Measurements from ENCODE around the gene MARCKS. TPM values are rescaled to one million over a fixed set of nuclear protein-coding genes. Genes with fewer than 3 reads are reported as not detected.

MARCKS gene
- total and polyA plus RNA-seq, 11 donors, result 5.1 to 93.3 (median 17.9) TPM

DNA sequence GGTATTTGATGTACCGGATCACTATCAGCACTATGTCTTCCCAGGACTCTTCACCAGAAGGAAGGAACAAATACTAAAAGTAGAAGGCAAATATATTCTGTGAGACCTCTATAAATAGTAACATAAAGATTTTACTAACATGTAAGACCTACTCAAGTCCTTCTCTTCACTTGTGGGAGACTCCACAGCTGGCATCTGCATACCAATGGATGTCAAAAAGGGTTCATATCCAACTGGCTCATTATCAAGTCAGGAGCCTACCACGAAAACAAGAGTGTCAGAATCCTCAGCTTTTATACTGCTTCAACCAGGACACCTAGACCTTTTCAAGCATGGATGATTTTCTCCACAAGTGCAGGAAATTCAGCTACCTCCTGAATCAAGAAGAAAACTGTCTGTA is 20.0 kb upstream of the MARCKS start:
- WGBS, 4 donors, result 84 to 91% (median 88%) methylated on average over 2 of the region's 2 CpGs
- TF ChIP-seq CTCF (IDR thresholded peaks at IDR 0.05) (no peak), POLR2A (IDR thresholded peaks at IDR 0.05) (no peak)
- ATAC-seq (no peak), DNase-seq (no peak)
- intact Hi-C loops (cut with DNase I), result no loop called here
- no peak overlapping the region for H3K27ac ChIP-seq
- no peaks in the 10 kb centered on the region for H3K4me1 ChIP-seq
- H3K36me3 ChIP-seq, result no peaks in the 10 kb centered on the region
- H3K27me3 ChIP-seq, result no peaks in the 10 kb centered on the region
- no peaks in the 10 kb centered on the region for H3K9me3 ChIP-seq
- no peak overlapping the region for H3K4me3 ChIP-seq

- intact Hi-C loops (cut with DNase I), result no loop called here
- DNase-seq (no peak), ATAC-seq (no peak)
- Histone ChIP-seq H3K9me3 (no peaks in the 10 kb centered on the region), H3K27me3 (no peaks in the 10 kb centered on the region), H3K4me1 (no peaks in the 10 kb centered on the region), H3K36me3 (no peaks in the 10 kb centered on the region), H3K4me3 (no peak overlapping the region), H3K27ac (no peak overlapping the region)
- TF ChIP-seq POLR2A (IDR thresholded peaks at IDR 0.05), result no peak
- no peak for TF ChIP-seq CTCF (IDR thresholded peaks at IDR 0.05)
- 0 to 88% (median 60%) methylated on average over 1 of the region's 1 CpG for WGBS, 4 donors
These were observed 15.0 kb upstream of the MARCKS start for GRCh38 chr6:113842165-113842564.

DNA sequence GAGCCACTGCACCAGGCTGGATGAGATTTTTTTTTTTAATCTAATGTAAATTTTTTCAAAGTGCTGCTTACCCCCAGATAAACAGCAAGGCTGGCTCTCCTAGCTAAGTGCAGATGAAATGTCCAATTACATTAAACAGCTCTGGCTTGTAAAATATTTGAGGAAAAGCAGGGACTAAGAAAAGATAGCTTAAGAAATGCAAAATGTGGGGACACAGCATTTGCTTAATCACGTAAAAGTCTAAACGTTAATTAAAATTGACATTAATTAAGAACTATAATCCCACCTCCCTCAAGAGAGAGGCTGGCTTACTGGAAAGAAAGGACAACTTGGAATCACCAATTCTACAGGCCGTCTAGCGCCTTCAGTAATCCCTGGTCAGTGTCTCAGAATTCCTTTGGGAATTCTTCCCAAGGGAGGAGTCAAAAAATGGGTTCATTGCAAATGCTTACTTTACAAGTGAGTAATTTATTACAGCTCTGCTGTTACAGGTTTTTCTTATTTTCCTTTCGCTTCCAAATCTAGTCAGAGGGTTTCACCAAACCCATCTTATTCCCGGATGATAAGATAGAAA is 13.6 kb upstream of the MARCKS start:
- intact Hi-C loops (cut with DNase I), result no loop called here
- DNase-seq (no peak), ATAC-seq (no peak)
- Histone ChIP-seq H3K27me3 (no peaks in the 10 kb centered on the region), H3K4me3 (no peak overlapping the region), H3K9me3 (no peaks in the 10 kb centered on the region), H3K36me3 (no peaks in the 10 kb centered on the region), H3K27ac (no peak overlapping the region), H3K4me1 (no peaks in the 10 kb centered on the region)
- WGBS, 4 donors, result 95 to 98% (median 96%) methylated on average over 6 of the region's 6 CpGs
- no peak for TF ChIP-seq CTCF (IDR thresholded peaks at IDR 0.05)
- TF ChIP-seq POLR2A (IDR thresholded peaks at IDR 0.05), result no peak

DNA sequence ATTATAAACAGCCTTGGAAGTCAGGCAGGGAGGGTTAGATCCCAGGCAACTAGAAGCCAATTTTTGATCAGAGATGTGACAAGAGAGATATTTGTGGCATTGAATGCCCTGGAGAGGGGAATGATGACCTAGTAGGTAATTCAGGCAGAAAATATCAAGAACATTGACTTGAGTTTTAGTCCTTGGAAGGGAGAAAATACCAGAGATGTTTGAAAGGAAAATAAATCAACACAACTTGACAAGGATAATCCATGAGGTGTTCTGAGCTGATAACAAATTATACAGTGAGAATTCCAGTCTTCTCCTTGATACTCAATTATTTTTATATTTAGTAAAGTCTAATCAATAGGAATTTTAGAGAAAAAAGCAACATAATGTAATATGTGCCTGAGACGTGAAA is 10.6 kb upstream of the MARCKS start:
- H3K27ac ChIP-seq, result no peak overlapping the region
- intact Hi-C loops (cut with DNase I), result no loop called here
- H3K4me1 ChIP-seq, result no peaks in the 10 kb centered on the region
- no peak overlapping the region for H3K4me3 ChIP-seq
- H3K36me3 ChIP-seq, result no peaks in the 10 kb centered on the region
- ATAC-seq (no peak), DNase-seq (no peak)
- no peaks in the 10 kb centered on the region for H3K9me3 ChIP-seq
- no peaks in the 10 kb centered on the region for H3K27me3 ChIP-seq
- TF ChIP-seq CTCF (IDR thresholded peaks at IDR 0.05) (no peak), POLR2A (IDR thresholded peaks at IDR 0.05) (no peak)
- WGBS, 4 donors, result 94 to 98% (median 97%) methylated on average over 1 of the region's 1 CpG
